Measurements from ENCODE around the gene MAGOHB. TPM values are rescaled to one million over a fixed set of nuclear protein-coding genes. Genes with fewer than 3 reads are reported as not detected.

MAGOHB gene
- total and polyA plus RNA-seq, 8 donors = 23.6 to 45.2 (median 40.2) TPM

DNA sequence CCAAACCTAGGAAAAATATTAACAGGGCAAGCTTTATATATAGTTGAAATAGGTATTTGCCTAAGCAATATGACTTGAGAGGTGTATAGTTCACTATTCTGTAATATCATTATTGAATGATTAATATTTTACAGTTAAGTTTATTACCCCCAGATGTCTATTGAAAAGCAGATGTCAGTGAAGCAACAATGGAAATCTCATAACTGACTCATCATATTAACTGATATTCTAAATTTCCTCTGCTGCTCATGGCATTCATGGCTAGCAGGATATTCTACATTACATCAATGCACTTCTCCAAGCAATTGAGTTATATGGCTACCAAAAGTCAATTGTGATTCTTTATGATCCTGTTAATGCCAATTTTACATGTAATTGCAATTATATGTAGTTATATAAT, 9.7 kb upstream of the MAGOHB start:
- H3K27me3 ChIP-seq = no peaks in the 10 kb centered on the region
- intact Hi-C loops (cut with DNase I) = no loop called here
- no peaks in the 10 kb centered on the region for H3K9me3 ChIP-seq
- TF ChIP-seq, protein P1, sequence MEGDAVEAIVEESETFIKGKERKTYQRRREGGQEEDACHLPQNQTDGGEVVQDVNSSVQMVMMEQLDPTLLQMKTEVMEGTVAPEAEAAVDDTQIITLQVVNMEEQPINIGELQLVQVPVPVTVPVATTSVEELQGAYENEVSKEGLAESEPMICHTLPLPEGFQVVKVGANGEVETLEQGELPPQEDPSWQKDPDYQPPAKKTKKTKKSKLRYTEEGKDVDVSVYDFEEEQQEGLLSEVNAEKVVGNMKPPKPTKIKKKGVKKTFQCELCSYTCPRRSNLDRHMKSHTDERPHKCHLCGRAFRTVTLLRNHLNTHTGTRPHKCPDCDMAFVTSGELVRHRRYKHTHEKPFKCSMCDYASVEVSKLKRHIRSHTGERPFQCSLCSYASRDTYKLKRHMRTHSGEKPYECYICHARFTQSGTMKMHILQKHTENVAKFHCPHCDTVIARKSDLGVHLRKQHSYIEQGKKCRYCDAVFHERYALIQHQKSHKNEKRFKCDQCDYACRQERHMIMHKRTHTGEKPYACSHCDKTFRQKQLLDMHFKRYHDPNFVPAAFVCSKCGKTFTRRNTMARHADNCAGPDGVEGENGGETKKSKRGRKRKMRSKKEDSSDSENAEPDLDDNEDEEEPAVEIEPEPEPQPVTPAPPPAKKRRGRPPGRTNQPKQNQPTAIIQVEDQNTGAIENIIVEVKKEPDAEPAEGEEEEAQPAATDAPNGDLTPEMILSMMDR (IDR thresholded peaks at IDR 0.05) = no peak
- H3K4me3 ChIP-seq = no peak overlapping the region
- DNase-seq (no peak), ATAC-seq (no peak)
- no peak overlapping the region for H3K27ac ChIP-seq
- H3K36me3 ChIP-seq = no peaks in the 10 kb centered on the region
- no peaks in the 10 kb centered on the region for H3K4me1 ChIP-seq

DNA sequence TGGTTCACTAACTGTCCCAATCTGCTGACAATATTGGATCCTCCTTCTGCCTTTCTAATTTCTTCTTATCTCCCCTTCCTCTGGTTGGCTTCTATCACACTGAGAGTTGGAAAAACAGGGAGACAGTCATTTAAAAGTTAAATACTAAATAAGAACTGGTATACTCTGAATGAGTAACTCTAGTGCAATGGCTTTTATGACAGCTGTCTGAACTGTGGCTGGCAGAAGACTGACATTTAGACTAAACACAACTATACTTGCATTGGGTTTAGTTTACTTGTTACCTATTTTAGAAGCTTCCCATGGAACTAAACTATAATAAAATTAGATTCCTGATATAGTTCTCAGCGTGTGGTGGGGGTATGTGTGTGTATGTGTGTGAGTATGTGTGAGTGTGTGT, 7.9 kb upstream of the MAGOHB start:
- intact Hi-C loops (cut with DNase I) = no loop called here
- TF ChIP-seq, protein P1 (IDR thresholded peaks at IDR 0.05) = no peak
- Histone ChIP-seq H3K9me3 (no peaks in the 10 kb centered on the region), H3K27ac (no peak overlapping the region), H3K4me1 (no peaks in the 10 kb centered on the region), H3K4me3 (no peak overlapping the region), H3K36me3 (no peaks in the 10 kb centered on the region), H3K27me3 (no peaks in the 10 kb centered on the region)
- DNase-seq (no peak), ATAC-seq (no peak)

DNA sequence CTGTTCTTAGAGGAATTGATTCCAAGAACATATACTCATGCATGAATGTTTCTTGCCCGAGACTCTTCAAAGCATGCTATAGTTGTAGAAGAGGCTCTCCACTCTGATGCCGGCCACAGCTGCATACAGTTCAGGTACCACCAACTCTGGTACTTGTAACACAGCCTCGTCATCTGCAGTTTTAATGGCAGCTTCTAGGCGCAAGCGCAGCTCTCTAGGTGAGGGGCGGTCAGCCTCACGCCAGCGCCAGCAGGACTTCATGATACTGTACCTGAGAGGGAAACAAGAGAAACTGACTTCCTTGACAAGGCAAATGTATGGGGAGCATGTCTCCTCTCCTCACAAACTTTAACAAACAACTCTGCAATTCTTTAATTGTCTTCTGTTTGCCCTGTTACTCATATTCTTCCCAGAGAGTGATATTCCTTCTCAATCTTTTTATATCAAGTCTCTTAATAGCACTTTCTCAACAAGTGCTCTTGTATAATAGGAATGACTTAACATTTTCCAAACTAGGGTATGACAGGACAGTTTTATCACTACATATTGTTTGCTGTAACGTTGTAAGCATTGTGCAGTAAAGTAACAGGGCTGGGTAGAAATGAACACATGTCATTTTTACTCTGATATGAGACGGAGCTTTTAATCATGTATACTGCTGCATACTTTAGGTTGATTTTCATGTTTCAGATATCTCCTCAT, 6.8 kb upstream of the MAGOHB start:
- no peaks in the 10 kb centered on the region for H3K36me3 ChIP-seq
- no peaks in the 10 kb centered on the region for H3K27me3 ChIP-seq
- DNase-seq = peak in 1 of 4 donors; percentile 52
- TF ChIP-seq, protein P1 (IDR thresholded peaks at IDR 0.05) = no peak
- H3K4me3 ChIP-seq = no peak overlapping the region
- intact Hi-C loops (cut with DNase I) = no loop called here
- no peaks in the 10 kb centered on the region for H3K9me3 ChIP-seq
- no peak for ATAC-seq
- no peak overlapping the region for H3K27ac ChIP-seq
- H3K4me1 ChIP-seq = no peaks in the 10 kb centered on the region

DNA sequence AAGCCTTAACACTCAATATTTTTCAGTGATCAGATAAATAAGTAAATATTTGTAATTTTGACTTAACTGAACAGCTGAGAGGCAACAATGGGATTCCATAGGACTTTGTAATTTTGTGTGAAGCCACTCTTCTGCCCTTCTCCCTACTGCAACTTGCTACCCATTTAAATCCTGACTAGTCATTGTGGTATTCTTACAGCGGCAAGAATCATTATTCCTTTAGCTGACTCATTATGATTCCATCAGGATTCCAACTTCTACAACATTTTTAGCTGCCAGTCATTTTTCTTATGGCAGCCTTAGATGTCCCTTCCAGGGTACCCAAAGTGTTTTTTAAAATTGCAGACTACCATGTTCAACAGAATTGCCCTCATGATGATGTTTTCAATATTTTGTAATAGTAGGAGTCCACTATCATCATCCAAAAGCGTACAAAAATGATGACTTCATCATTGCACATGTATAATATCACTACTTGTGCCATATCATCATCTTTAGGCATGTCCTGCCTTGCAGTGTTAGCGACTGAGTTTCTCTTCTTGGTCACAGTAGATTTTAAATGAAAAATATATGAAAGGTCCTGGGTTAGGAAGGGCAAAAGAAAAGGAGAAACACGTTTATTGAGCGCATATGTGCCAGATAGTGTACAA, 5.1 kb upstream of the MAGOHB start:
- H3K4me3 ChIP-seq = no peak overlapping the region
- ATAC-seq = no peak
- DNase-seq = no peak
- no peak overlapping the region for H3K27ac ChIP-seq
- H3K9me3 ChIP-seq = no peaks in the 10 kb centered on the region
- H3K36me3 ChIP-seq = no peaks in the 10 kb centered on the region
- no peaks in the 10 kb centered on the region for H3K27me3 ChIP-seq
- TF ChIP-seq, protein P1 (IDR thresholded peaks at IDR 0.05) = no peak
- intact Hi-C loops (cut with DNase I) = no loop called here
- peaks cover 0 to 4% of the 10 kb centered on the region in 2 donors for H3K4me1 ChIP-seq

DNA sequence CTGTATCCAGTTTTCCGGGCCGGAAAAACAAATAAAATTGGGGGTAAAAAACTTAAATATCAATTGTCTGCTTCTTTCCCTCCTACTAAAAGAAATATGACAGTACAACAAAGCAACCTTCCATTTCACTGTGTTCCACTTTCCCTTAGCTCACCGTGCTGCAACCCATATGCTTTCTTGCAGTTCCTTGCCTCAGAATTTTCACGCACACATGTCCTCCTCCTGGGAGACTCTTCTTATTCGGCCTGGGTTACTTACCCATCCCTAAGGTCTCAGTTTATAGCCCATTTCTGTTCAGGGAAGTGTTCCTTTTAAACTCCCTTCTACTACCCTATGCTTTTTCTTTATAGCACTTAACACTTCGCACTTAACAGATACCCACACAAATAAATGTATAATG, 4.5 kb upstream of the MAGOHB start:
- Histone ChIP-seq H3K27ac (no peak overlapping the region), H3K27me3 (no peaks in the 10 kb centered on the region), H3K9me3 (no peaks in the 10 kb centered on the region), H3K4me1 (peaks cover 0 to 7% of the 10 kb centered on the region in 2 donors), H3K36me3 (no peaks in the 10 kb centered on the region), H3K4me3 (no peak overlapping the region)
- ATAC-seq (no peak), DNase-seq (no peak)
- intact Hi-C loops (cut with DNase I) = no loop called here
- TF ChIP-seq, protein P1 (IDR thresholded peaks at IDR 0.05) = no peak
